Measurements from ENCODE around the gene AHDC1.

Gene AHDC1

DNA sequence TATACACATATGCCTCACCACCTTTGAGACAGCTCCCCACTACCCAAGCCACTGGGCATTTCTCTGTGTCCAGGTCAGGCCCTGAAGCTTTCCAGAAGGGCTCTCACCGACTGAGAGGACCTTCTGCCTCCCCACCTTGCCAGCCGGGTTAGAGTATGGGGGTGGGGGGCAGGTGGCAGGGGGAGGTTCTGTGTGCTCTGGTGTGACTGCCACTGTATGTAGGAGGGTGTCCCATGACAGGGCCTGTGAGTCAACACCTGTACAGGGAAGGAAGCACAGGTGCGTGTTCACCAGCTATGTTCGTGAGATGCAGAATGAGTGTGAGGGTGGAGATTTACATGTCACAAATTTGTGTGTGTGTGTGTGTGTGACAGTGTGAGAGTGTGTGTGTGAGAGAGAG is 7.0 kb downstream of the AHDC1 start:
- H3K4me1 ChIP-seq (ENCODE audit: insufficient read depth, low read length), result peaks cover 64% of the 10 kb centered on the region
- no peak overlapping the region for H3K4me2 ChIP-seq (ENCODE audit: insufficient read depth, low read length)
- peak overlapping the region; percentile 59 for H3K27ac ChIP-seq (ENCODE audit: low read length)
- ATAC-seq (ENCODE audit: insufficient read depth, low read depth) (no peak), DNase-seq (no peak)
- H4K20me1 ChIP-seq (ENCODE audit: insufficient read depth, low read length), result peaks cover 95% of the 10 kb centered on the region
- H2AFZ ChIP-seq (ENCODE audit: low read depth, low read length), result no peak overlapping the region
- H3K9ac ChIP-seq (ENCODE audit: low read depth, low read length), result peak overlapping the region; percentile 6; the same call in 1 of the 2 replicates
- H3K27me3 ChIP-seq (ENCODE audit: insufficient read depth, low read length, poor library complexity), result no peaks in the 10 kb centered on the region
- peaks cover 100% of the 10 kb centered on the region for H3K79me2 ChIP-seq (ENCODE audit: insufficient read depth, low read length)
- H3K36me3 ChIP-seq (ENCODE audit: insufficient read depth, low read length), result peaks cover 37% of the 10 kb centered on the region
- H3K9me3 ChIP-seq (ENCODE audit: insufficient read depth, low read length, severe bottlenecking), result no peaks in the 10 kb centered on the region
- no peak overlapping the region for H3K4me3 ChIP-seq (ENCODE audit: low read depth in 1 of 2, low read length in 2 of 2)
- TF ChIP-seq EZH2 (IDR thresholded peaks at IDR 0.05; ENCODE audit: borderline replicate concordance, low read depth, low read length, severe bottlenecking), result no peak
- TF ChIP-seq, protein P1, sequence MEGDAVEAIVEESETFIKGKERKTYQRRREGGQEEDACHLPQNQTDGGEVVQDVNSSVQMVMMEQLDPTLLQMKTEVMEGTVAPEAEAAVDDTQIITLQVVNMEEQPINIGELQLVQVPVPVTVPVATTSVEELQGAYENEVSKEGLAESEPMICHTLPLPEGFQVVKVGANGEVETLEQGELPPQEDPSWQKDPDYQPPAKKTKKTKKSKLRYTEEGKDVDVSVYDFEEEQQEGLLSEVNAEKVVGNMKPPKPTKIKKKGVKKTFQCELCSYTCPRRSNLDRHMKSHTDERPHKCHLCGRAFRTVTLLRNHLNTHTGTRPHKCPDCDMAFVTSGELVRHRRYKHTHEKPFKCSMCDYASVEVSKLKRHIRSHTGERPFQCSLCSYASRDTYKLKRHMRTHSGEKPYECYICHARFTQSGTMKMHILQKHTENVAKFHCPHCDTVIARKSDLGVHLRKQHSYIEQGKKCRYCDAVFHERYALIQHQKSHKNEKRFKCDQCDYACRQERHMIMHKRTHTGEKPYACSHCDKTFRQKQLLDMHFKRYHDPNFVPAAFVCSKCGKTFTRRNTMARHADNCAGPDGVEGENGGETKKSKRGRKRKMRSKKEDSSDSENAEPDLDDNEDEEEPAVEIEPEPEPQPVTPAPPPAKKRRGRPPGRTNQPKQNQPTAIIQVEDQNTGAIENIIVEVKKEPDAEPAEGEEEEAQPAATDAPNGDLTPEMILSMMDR (IDR thresholded peaks at IDR 0.05; ENCODE audit: borderline replicate concordance, extremely low read depth, low read length, poor library complexity, severe bottlenecking), result no peak

DNA sequence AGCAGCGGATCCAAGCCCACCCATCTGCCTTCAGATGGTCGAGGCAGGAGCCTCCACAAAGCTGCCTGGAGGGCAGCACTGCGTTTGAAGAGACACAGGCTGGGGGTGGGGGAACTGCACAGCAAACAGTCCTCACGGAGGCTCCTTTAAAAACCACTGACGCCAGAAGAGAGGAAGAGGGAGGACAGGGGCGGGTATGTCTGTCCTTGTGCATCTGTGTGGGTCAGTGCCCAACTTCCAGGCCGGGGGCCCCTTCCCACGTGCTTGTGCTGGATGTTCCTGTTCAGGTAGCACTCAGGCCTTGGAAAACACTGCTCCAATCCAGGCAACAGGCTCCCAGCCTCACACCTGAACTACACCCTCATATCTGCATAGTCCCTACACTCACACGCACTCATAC is 7.7 kb downstream of the AHDC1 start:
- Histone ChIP-seq H3K36me3 (ENCODE audit: insufficient read depth, low read length) (peaks cover 42% of the 10 kb centered on the region), H3K27me3 (ENCODE audit: insufficient read depth, low read length, poor library complexity) (no peaks in the 10 kb centered on the region), H2AFZ (ENCODE audit: low read depth, low read length) (no peak overlapping the region), H3K27ac (ENCODE audit: low read length) (0 out of 2 replicates have a peak overlapping the region, but pooled peaks have one; percentile 19), H4K20me1 (ENCODE audit: insufficient read depth, low read length) (peaks cover 96% of the 10 kb centered on the region), H3K79me2 (ENCODE audit: insufficient read depth, low read length) (peaks cover 100% of the 10 kb centered on the region), H3K9me3 (ENCODE audit: insufficient read depth, low read length, severe bottlenecking) (no peaks in the 10 kb centered on the region), H3K9ac (ENCODE audit: low read depth, low read length) (no peak overlapping the region), H3K4me1 (ENCODE audit: insufficient read depth, low read length) (peaks cover 57% of the 10 kb centered on the region), H3K4me3 (ENCODE audit: low read depth in 1 of 2, low read length in 2 of 2) (no peak overlapping the region), H3K4me2 (ENCODE audit: insufficient read depth, low read length) (no peak overlapping the region)
- no peak for ATAC-seq (ENCODE audit: insufficient read depth, low read depth)
- no peak for TF ChIP-seq EZH2 (IDR thresholded peaks at IDR 0.05; ENCODE audit: borderline replicate concordance, low read depth, low read length, severe bottlenecking)
- TF ChIP-seq, protein P1 (IDR thresholded peaks at IDR 0.05; ENCODE audit: borderline replicate concordance, extremely low read depth, low read length, poor library complexity, severe bottlenecking), result no peak
- DNase-seq, result no peak

DNA sequence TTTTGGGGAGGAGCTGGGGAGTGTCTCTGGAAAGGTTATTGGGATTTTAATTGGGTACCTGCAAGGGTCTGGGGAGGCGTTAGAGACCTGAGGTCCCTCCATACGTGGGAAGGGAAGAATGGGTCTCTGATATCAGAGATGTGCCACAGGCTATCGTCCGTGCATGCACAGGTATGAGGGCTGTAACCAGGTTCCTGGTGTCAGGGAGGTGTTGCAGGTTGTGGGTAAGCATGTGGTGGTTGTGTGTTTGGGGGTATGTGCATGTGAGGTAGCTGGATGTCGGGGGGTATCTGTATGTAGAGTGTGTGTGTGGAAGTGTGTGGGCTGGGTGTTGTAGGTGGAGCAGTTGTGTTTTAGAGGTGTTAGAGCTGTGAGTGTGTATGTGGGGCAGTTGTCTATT is 8.3 kb downstream of the AHDC1 start:
- Histone ChIP-seq H3K4me2 (ENCODE audit: insufficient read depth, low read length) (no peak overlapping the region), H4K20me1 (ENCODE audit: insufficient read depth, low read length) (peaks cover 98% of the 10 kb centered on the region), H3K36me3 (ENCODE audit: insufficient read depth, low read length) (peaks cover 48% of the 10 kb centered on the region), H3K27me3 (ENCODE audit: insufficient read depth, low read length, poor library complexity) (no peaks in the 10 kb centered on the region), H3K79me2 (ENCODE audit: insufficient read depth, low read length) (peaks cover 100% of the 10 kb centered on the region), H3K9ac (ENCODE audit: low read depth, low read length) (no peak overlapping the region), H3K9me3 (ENCODE audit: insufficient read depth, low read length, severe bottlenecking) (no peaks in the 10 kb centered on the region), H3K4me1 (ENCODE audit: insufficient read depth, low read length) (peaks cover 50% of the 10 kb centered on the region), H2AFZ (ENCODE audit: low read depth, low read length) (no peak overlapping the region), H3K27ac (ENCODE audit: low read length) (peak overlapping the region; percentile 35; the same call in 1 of the 2 replicates), H3K4me3 (ENCODE audit: low read depth in 1 of 2, low read length in 2 of 2) (no peak overlapping the region)
- ATAC-seq (ENCODE audit: insufficient read depth, low read depth) (no peak), DNase-seq (no peak)
- TF ChIP-seq EZH2 (IDR thresholded peaks at IDR 0.05; ENCODE audit: borderline replicate concordance, low read depth, low read length, severe bottlenecking), result no peak
- TF ChIP-seq, protein P1 (IDR thresholded peaks at IDR 0.05; ENCODE audit: borderline replicate concordance, extremely low read depth, low read length, poor library complexity, severe bottlenecking), result no peak
